Posterior cingulate gyrus (tissue), 11 donors: Measurements from ENCODE around the gene OASL.
"Not testable (repeated sequence)": the region's sequence is repeated elsewhere in the genome, so short reads cannot be mapped to it uniquely, and the experiment has no call there.

Experiments used
- DNase-seq, 10 donors: peaks; one replicate each; pipeline versions ENCODE4 v3.0.0 to v3.0.0-alpha.2; 2020 to 2021; ENCODE audit warnings: mixed read lengths in 3 of 10
- intact Hi-C: fragments of 100-400 bp; cut with DNase I; formaldehyde crosslinking; loops from one replicate; pipeline ENCODE4 v1.15.1; 2023

Gene OASL

GRCh38 chr12:121038861-121039668 is at the start of gene OASL:
TSS of gene OASL (minus strand) at chr12:121039246. CDS start at chr12:121038971, 275 bp downstream.
- DNase-seq: peak in 1 of 10 donors; percentile 5
- intact Hi-C loops: no loop called here

DNA sequence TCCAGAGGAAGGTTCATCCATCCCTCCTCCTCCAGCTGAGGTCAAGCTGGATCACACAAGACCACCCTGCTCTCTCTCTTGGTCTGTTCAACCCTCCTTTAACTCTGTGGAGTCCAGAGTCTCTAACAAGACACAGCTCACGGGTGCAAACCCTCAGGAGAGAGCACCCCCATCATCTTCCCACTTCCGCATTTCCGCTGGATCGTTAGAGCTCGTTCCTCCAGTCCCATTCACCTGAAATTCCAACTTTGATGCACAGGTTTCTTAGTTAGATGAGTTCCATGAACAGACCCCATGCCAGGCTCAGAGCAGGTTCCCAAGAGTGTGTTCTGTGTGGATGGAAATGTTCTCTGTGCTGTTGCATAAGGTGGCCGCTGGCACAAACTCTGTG is 49.1 kb upstream of the OASL start:
- intact Hi-C loops: no loop called here
- DNase-seq: no peak

DNA sequence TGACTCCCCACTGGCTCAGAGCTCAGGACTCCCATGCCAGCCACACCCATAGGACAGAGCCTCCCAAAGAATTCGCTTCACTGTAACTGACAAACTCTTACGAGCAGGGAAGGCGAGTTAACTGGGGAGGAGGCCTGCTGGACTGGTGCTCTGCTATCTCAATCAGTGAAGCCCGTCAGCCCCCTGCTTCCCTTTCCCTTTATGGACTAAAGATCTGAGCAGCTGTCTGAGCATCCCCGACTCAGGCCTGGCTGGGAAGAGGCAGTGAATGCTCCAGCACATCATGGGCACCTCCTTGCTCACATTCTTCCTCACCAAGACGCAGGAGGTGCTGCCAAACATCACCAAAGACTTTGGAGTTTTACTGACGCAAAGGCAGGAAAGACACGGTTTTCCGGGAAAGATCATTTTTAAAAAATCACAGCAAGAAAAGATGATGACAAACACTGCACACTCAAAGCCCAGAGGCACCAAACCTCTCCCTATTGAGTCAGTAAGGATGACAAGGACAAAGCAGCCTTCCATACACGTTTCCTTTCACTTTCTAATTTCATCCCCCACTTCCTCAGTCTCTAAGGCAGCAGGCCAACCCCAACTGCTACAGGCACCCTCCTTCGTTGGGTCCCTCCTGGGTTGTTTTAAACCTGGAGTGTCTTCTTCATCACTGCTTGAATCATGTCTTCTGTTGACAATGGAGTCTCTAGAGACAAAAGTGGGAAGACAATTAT is 48.6 kb upstream of the OASL start:
- DNase-seq: no peak
- intact Hi-C loops: no loop called here

- intact Hi-C loops: no loop called here
- peak in 1 of 10 donors; percentile 22 for DNase-seq
Observed at GRCh38 chr12:121086781-121087295, 47.8 kb upstream of the OASL start.

GRCh38 chr12:121085506-121086353 is 46.7 kb upstream of the OASL start:
- peak in 2 of 10 donors; percentile 17 to 47 for DNase-seq
- intact Hi-C loops: no loop called here

GRCh38 chr12:121085069-121085468 is 46.0 kb upstream of the OASL start:
- no peak for DNase-seq
- intact Hi-C loops: no loop called here

DNA sequence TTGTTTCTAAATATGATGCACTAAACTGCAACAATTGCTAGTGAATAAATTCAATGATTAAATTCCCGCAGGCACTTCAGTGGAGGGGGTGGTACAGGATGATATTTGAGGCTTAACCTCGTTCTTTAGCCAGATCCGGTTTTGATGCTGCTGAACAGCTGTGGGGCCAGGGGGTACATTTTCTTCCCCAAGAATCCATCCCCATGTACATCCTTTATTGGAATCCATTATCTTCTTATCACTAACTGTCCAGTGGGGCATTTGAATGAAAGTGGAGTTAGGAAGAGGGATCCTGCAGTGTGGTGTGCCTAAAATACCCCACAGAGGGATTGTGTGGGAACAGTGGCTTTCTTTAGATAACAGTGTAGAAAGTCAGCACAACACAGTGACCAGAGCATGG is 45.2 kb upstream of the OASL start:
- intact Hi-C loops: no loop called here
- no peak for DNase-seq

- no peak for DNase-seq
- intact Hi-C loops: no loop called here
Observed at GRCh38 chr12:121080909-121081308, 41.9 kb upstream of the OASL start.

DNA sequence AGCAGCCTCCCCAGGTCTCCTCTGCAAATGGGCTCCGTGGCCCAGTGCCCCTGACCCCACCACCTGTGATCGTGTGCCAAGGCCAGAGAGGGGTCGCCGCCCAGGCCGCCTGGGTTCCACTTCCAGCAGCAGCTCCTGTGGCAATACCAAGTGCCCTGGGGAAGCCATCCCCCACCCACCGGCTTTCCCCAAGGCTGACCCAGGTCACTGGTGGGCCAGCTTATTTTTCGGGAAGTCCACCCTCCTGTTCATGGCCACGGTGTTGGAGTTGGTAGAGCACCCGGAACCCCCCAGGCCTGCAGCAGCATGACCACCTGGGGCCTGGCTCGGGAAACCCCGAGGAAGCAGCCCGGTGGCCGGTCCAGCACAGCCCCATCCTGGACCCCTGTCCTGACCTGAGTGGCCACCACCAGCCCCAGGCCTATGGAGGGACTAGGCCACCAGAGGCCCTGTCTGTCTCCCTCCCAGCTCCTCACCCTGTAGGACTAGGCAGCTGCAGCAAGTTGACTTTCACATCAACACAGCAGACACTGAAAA is 40.8 kb upstream of the OASL start:
- intact Hi-C loops: no loop called here
- no peak for DNase-seq

DNA sequence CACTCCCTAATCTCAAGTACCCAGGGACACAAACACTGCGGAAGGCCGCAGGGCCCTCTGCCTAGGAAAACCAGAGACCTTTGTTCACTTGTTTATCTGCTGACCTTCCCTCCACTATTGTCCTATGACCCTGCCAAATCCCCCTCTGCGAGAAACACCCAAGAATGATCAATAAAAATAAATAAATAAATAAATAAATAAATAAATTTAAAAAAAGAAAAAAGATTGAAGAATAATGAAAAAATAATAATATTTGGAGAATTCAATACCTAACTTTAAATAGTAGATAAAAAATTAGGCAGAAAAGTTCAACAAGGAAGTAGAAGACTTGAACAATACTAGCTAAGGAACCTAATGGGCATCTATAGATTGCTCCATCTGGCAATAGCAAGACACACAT is 38.4 kb upstream of the OASL start:
- DNase-seq: not testable (repeated sequence)

GRCh38 chr12:121075911-121076310 is 36.9 kb upstream of the OASL start:
- DNase-seq, intact Hi-C loops: not testable (repeated sequence)

More for the DNA sequence above, 38.4 kb upstream of the OASL start:
- intact Hi-C loops: not testable (repeated sequence)

DNA sequence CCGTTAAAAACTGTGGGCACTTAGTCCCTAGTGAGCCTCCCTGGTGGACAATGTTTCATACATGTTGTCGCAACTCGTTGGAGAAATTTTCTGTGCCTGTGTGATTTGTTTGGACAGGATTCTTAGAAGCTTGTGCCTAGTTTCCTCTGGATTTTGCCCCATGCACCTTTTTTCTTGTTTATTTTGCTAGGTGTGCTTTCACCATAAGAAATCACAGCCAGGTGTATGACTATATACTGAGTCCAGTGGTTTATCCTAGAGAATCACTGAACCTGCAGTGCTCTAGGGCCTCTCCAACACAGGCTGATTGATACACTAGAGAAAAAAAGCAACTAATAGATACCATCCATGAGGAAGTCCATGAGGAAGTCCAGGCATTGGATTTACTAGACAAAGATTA is 33.1 kb upstream of the OASL start:
- DNase-seq: no peak

GRCh38 chr12:121069206-121069605 is 30.2 kb upstream of the OASL start:
- intact Hi-C loops: no loop called here
- no peak for DNase-seq

More for the DNA sequence above, 33.1 kb upstream of the OASL start:
- intact Hi-C loops: no loop called here

- intact Hi-C loops: no loop called here
- no peak for DNase-seq
Observed at GRCh38 chr12:121065345-121065744, 26.3 kb upstream of the OASL start.

- DNase-seq: peak in 1 of 10 donors; percentile 22
Observed at GRCh38 chr12:121064586-121064985, 25.5 kb upstream of the OASL start.

DNA sequence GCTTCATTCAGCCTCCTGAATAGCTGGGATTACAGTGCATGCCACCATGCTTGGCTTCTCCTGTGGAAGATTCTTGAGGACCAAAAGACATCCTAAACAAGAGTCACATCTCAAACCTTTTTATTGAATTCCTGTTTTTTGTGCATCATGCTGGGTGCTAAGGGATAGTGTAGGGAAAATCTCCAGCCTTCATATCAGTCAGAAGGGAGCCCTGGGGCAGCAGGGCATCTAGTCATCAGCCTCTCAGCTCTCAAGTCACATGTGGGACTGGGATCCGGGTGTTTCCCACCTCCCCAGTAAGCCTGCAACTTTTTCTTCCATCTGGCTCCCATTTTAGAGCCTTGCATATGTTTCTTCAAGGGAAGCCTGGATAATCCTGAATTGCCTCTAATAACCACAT is 25.1 kb upstream of the OASL start:
- intact Hi-C loops: loop anchor here (5.0 kb wide), 2 partner anchors 33 to 48 kb away; no protein-coding TSS in a partner anchor
- peak in 1 of 10 donors; percentile 20 for DNase-seq

More at GRCh38 chr12:121064586-121064985, 25.5 kb upstream of the OASL start:
- intact Hi-C loops: loop anchor here (5.0 kb wide), 2 partner anchors 33 to 48 kb away; no protein-coding TSS in a partner anchor

DNA sequence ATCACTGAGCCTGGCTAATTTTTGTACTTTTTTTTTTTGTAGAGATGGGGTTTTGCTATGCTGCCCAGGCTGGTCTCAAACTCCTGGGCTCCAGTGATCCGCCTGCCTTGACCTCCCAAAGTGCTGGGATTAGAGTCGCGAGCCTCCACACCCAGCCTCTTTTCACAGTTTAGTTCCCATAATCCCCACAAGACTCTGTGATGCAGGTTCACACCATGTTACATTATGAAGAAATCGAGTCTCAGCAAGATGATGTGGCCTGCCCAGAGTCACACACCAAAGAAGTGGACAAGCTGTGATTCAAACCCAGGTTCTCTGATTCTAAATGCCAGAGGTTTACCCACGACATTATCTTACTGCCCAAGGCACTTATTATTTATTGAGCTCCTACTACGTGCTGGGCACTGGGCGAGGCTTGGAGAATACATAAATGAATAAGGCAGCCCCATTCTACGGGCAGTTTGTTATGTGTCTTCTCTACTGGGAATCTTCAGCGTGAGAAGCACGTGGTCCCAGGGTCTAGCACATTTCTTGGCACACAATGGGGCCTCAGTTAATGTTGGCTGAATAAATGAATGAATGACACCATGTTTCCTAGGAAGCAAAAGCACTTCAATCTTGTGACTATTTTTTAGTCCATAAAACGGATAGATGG is 23.5 kb upstream of the OASL start:
- intact Hi-C loops: loop anchor here (5.0 kb wide), 2 partner anchors 35 to 50 kb away; no protein-coding TSS in a partner anchor
- DNase-seq: no peak

- intact Hi-C loops: loop anchor here (2.0 to 5.0 kb wide), 3 partner anchors 35 to 169 kb away; no protein-coding TSS in a partner anchor
- no peak for DNase-seq
Observed at GRCh38 chr12:121061831-121062230, 22.8 kb upstream of the OASL start.
